Measurements from ENCODE around the gene MAP2K2. TPM values are rescaled to one million over a fixed set of nuclear protein-coding genes. Genes with fewer than 3 reads are reported as not detected.

Gene MAP2K2
- total RNA-seq, 1 donor from 2014 or later, result 153 TPM

- no peak for TF ChIP-seq CTCF (IDR thresholded peaks at IDR 0.05; ENCODE audit: unreplicated experiment)
- no peak for DNase-seq (ENCODE audit: low spot score)
- Mint-ChIP-seq H3K9me3 (ENCODE audit: unreplicated experiment) (no peaks in the 10 kb centered on the region), H3K36me3 (ENCODE audit: low read depth, unreplicated experiment) (no peaks in the 10 kb centered on the region), H3K4me1 (ENCODE audit: unreplicated experiment) (no peaks in the 10 kb centered on the region), H3K27me3 (ENCODE audit: unreplicated experiment) (peaks cover 1% of the 10 kb centered on the region), H3K27ac (ENCODE audit: unreplicated experiment) (no peak overlapping the region), H3K4me3 (ENCODE audit: unreplicated experiment) (no peak overlapping the region)
These were observed 45.9 kb downstream of the MAP2K2 start for GRCh38 chr19:4077800-4078684.

GRCh38 chr19:4077007-4077374 is 46.9 kb downstream of the MAP2K2 start:
- TF ChIP-seq CTCF (IDR thresholded peaks at IDR 0.05; ENCODE audit: unreplicated experiment), result no peak
- peaks cover under 1% of the 10 kb centered on the region for H3K27me3 Mint-ChIP-seq (ENCODE audit: unreplicated experiment)
- H3K4me1 Mint-ChIP-seq (ENCODE audit: unreplicated experiment), result no peaks in the 10 kb centered on the region
- DNase-seq (ENCODE audit: low spot score), result no peak
- H3K9me3 Mint-ChIP-seq (ENCODE audit: unreplicated experiment), result no peaks in the 10 kb centered on the region
- H3K4me3 Mint-ChIP-seq (ENCODE audit: unreplicated experiment), result no peak overlapping the region
- no peak overlapping the region for H3K27ac Mint-ChIP-seq (ENCODE audit: unreplicated experiment)
- H3K36me3 Mint-ChIP-seq (ENCODE audit: low read depth, unreplicated experiment), result no peaks in the 10 kb centered on the region

GRCh38 chr19:4075373-4075772 is 48.5 kb downstream of the MAP2K2 start:
- Mint-ChIP-seq H3K4me1 (ENCODE audit: unreplicated experiment) (no peaks in the 10 kb centered on the region), H3K4me3 (ENCODE audit: unreplicated experiment) (no peak overlapping the region), H3K9me3 (ENCODE audit: unreplicated experiment) (no peaks in the 10 kb centered on the region), H3K36me3 (ENCODE audit: low read depth, unreplicated experiment) (no peaks in the 10 kb centered on the region), H3K27ac (ENCODE audit: unreplicated experiment) (no peak overlapping the region), H3K27me3 (ENCODE audit: unreplicated experiment) (no peaks in the 10 kb centered on the region)
- no peak for TF ChIP-seq CTCF (IDR thresholded peaks at IDR 0.05; ENCODE audit: unreplicated experiment)
- DNase-seq (ENCODE audit: low spot score), result no peak

GRCh38 chr19:4071610-4072009 is 52.3 kb downstream of the MAP2K2 start:
- no peak for TF ChIP-seq CTCF (IDR thresholded peaks at IDR 0.05; ENCODE audit: unreplicated experiment)
- Mint-ChIP-seq H3K4me3 (ENCODE audit: unreplicated experiment) (no peak overlapping the region), H3K27me3 (ENCODE audit: unreplicated experiment) (peaks cover 6% of the 10 kb centered on the region), H3K27ac (ENCODE audit: unreplicated experiment) (no peak overlapping the region), H3K4me1 (ENCODE audit: unreplicated experiment) (no peaks in the 10 kb centered on the region), H3K36me3 (ENCODE audit: low read depth, unreplicated experiment) (no peaks in the 10 kb centered on the region), H3K9me3 (ENCODE audit: unreplicated experiment) (no peaks in the 10 kb centered on the region)
- no peak for DNase-seq (ENCODE audit: low spot score)

- Mint-ChIP-seq H3K4me1 (ENCODE audit: unreplicated experiment) (no peaks in the 10 kb centered on the region), H3K27ac (ENCODE audit: unreplicated experiment) (no peak overlapping the region), H3K4me3 (ENCODE audit: unreplicated experiment) (no peak overlapping the region), H3K27me3 (ENCODE audit: unreplicated experiment) (peaks cover 6% of the 10 kb centered on the region), H3K36me3 (ENCODE audit: low read depth, unreplicated experiment) (no peaks in the 10 kb centered on the region), H3K9me3 (ENCODE audit: unreplicated experiment) (no peaks in the 10 kb centered on the region)
- no peak for TF ChIP-seq CTCF (IDR thresholded peaks at IDR 0.05; ENCODE audit: unreplicated experiment)
- no peak for DNase-seq (ENCODE audit: low spot score)
These were observed 54.5 kb downstream of the MAP2K2 start for GRCh38 chr19:4069331-4069959.
